ENCODE results near the gene PCSK6.

GRCh38 chr15:101474983-101475382, 14.5 kb downstream of the PCSK6 start:
- TF ChIP-seq SP1 (IDR thresholded peaks at IDR 0.05) (no peak), FOXM1 (IDR thresholded peaks at IDR 0.05; ENCODE audit: borderline replicate concordance) (no peak)
